Measurements from ENCODE around the gene TYMP. TPM values are rescaled to one million over a fixed set of nuclear protein-coding genes. Genes with fewer than 3 reads are reported as not detected.

The TYMP gene
- total and polyA plus RNA-seq, 2 donors (not counting 1 experiment from before 2014, with no cell fraction given), result 3.7 to 40.1 TPM

DNA sequence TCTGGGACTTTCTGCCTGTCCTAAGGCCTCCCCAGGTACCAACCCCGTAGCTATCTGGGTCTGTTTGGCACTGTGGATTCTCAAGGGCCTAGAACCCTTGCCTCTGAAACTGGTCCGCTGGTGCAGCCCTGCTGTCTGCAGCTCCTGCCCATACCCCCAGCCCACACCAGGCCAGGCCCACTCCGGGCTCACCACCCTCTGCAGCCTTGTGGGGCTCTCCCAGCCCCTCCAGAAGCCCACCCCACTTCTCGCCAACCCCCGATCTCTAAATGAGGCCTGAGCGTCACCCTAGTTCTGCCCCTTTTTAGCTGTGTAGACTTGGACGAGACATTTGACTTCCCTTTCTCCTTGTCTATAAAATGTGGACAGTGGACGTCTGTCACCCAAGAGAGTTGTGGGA, 20.6 kb upstream of the TYMP start:
- H3K9me3 ChIP-seq (ENCODE audit: control insufficient read depth, insufficient read depth, low read depth, low read length), result no peaks in the 10 kb centered on the region
- no peak overlapping the region for H3K27ac ChIP-seq (ENCODE audit: insufficient read depth, low read length)
- H3K4me2 ChIP-seq (ENCODE audit: extremely low read depth, insufficient read depth, low read length), result no peak overlapping the region
- TF ChIP-seq, protein P1, sequence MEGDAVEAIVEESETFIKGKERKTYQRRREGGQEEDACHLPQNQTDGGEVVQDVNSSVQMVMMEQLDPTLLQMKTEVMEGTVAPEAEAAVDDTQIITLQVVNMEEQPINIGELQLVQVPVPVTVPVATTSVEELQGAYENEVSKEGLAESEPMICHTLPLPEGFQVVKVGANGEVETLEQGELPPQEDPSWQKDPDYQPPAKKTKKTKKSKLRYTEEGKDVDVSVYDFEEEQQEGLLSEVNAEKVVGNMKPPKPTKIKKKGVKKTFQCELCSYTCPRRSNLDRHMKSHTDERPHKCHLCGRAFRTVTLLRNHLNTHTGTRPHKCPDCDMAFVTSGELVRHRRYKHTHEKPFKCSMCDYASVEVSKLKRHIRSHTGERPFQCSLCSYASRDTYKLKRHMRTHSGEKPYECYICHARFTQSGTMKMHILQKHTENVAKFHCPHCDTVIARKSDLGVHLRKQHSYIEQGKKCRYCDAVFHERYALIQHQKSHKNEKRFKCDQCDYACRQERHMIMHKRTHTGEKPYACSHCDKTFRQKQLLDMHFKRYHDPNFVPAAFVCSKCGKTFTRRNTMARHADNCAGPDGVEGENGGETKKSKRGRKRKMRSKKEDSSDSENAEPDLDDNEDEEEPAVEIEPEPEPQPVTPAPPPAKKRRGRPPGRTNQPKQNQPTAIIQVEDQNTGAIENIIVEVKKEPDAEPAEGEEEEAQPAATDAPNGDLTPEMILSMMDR (conservative IDR thresholded peaks at IDR 0.05 in 1 of 2, IDR thresholded peaks at IDR 0.05 in 1 of 2; ENCODE audit: low read depth in 1 of 2, low read length in 2 of 2), result no peak
- no peak for TF ChIP-seq EZH2 (IDR thresholded peaks at IDR 0.05; ENCODE audit: low read length, missing control alignments)
- H3K27me3 ChIP-seq (ENCODE audit: control insufficient read depth, insufficient read depth, low read length), result peaks cover 27% of the 10 kb centered on the region
- H4K20me1 ChIP-seq (ENCODE audit: control insufficient read depth, extremely low read depth, insufficient read depth, low read length), result no peaks in the 10 kb centered on the region
- no peaks in the 10 kb centered on the region for H3K79me2 ChIP-seq (ENCODE audit: control insufficient read depth, insufficient read depth, low read length)
- H3K4me3 ChIP-seq (replicated peaks in 1 of 4; ENCODE audit: control extremely low read depth in 1 of 4, insufficient read depth in 1 of 4, low read depth in 3 of 4, low read length in 4 of 4), result no peak overlapping the region
- no peak overlapping the region for H3K9ac ChIP-seq (ENCODE audit: insufficient read depth, low read length)
- no peaks in the 10 kb centered on the region for H3K36me3 ChIP-seq (ENCODE audit: control insufficient read depth, insufficient read depth, low read length)
- no peak for DNase-seq (ENCODE audit: low read depth in 2 of 2)
- H2AFZ ChIP-seq (ENCODE audit: low read length), result no peak overlapping the region
- no peaks in the 10 kb centered on the region for H3K4me1 ChIP-seq (ENCODE audit: control insufficient read depth, extremely low read depth, insufficient read depth, low read length)

- Histone ChIP-seq H4K20me1 (ENCODE audit: control insufficient read depth, extremely low read depth, insufficient read depth, low read length) (no peaks in the 10 kb centered on the region), H3K4me2 (ENCODE audit: extremely low read depth, insufficient read depth, low read length) (no peak overlapping the region), H3K27ac (ENCODE audit: insufficient read depth, low read length) (no peak overlapping the region), H3K4me3 (replicated peaks in 1 of 4; ENCODE audit: control extremely low read depth in 1 of 4, insufficient read depth in 1 of 4, low read depth in 3 of 4, low read length in 4 of 4) (peak overlapping the region in 1 of 4 experiments; percentile 4), H3K36me3 (ENCODE audit: control insufficient read depth, insufficient read depth, low read length) (no peaks in the 10 kb centered on the region), H3K9ac (ENCODE audit: insufficient read depth, low read length) (no peak overlapping the region), H3K9me3 (ENCODE audit: control insufficient read depth, insufficient read depth, low read depth, low read length) (no peaks in the 10 kb centered on the region), H3K27me3 (ENCODE audit: control insufficient read depth, insufficient read depth, low read length) (peaks cover 33% of the 10 kb centered on the region), H3K79me2 (ENCODE audit: control insufficient read depth, insufficient read depth, low read length) (no peaks in the 10 kb centered on the region), H2AFZ (ENCODE audit: low read length) (no peak overlapping the region), H3K4me1 (ENCODE audit: control insufficient read depth, extremely low read depth, insufficient read depth, low read length) (peaks cover 2% of the 10 kb centered on the region)
- no peak for DNase-seq (ENCODE audit: low read depth in 2 of 2)
- no peak for TF ChIP-seq EZH2 (IDR thresholded peaks at IDR 0.05; ENCODE audit: low read length, missing control alignments)
- TF ChIP-seq, protein P1 (conservative IDR thresholded peaks at IDR 0.05 in 1 of 2, IDR thresholded peaks at IDR 0.05 in 1 of 2; ENCODE audit: low read depth in 1 of 2, low read length in 2 of 2), result no peak
Observed at GRCh38 chr22:50548921-50549790, 19.3 kb upstream of the TYMP start.

GRCh38 chr22:50548040-50548920, 18.5 kb upstream of the TYMP start:
- Histone ChIP-seq H3K9ac (ENCODE audit: insufficient read depth, low read length) (no peak overlapping the region), H3K4me2 (ENCODE audit: extremely low read depth, insufficient read depth, low read length) (no peak overlapping the region), H3K36me3 (ENCODE audit: control insufficient read depth, insufficient read depth, low read length) (no peaks in the 10 kb centered on the region), H3K4me1 (ENCODE audit: control insufficient read depth, extremely low read depth, insufficient read depth, low read length) (peaks cover 2% of the 10 kb centered on the region), H2AFZ (ENCODE audit: low read length) (no peak overlapping the region), H3K79me2 (ENCODE audit: control insufficient read depth, insufficient read depth, low read length) (no peaks in the 10 kb centered on the region), H3K9me3 (ENCODE audit: control insufficient read depth, insufficient read depth, low read depth, low read length) (no peaks in the 10 kb centered on the region), H3K27ac (ENCODE audit: insufficient read depth, low read length) (no peak overlapping the region), H3K27me3 (ENCODE audit: control insufficient read depth, insufficient read depth, low read length) (peaks cover 33% of the 10 kb centered on the region), H4K20me1 (ENCODE audit: control insufficient read depth, extremely low read depth, insufficient read depth, low read length) (no peaks in the 10 kb centered on the region), H3K4me3 (replicated peaks in 1 of 4; ENCODE audit: control extremely low read depth in 1 of 4, insufficient read depth in 1 of 4, low read depth in 3 of 4, low read length in 4 of 4) (peak overlapping the region in 1 of 4 experiments; percentile 4)
- peak; percentile 77 for TF ChIP-seq EZH2 (IDR thresholded peaks at IDR 0.05; ENCODE audit: low read length, missing control alignments)
- TF ChIP-seq, protein P1 (conservative IDR thresholded peaks at IDR 0.05 in 1 of 2, IDR thresholded peaks at IDR 0.05 in 1 of 2; ENCODE audit: low read depth in 1 of 2, low read length in 2 of 2), result no peak
- no peak for DNase-seq (ENCODE audit: low read depth in 2 of 2)

All from fibroblast of lung (primary cell).